Measurements from ENCODE around the gene REM2.

DNA sequence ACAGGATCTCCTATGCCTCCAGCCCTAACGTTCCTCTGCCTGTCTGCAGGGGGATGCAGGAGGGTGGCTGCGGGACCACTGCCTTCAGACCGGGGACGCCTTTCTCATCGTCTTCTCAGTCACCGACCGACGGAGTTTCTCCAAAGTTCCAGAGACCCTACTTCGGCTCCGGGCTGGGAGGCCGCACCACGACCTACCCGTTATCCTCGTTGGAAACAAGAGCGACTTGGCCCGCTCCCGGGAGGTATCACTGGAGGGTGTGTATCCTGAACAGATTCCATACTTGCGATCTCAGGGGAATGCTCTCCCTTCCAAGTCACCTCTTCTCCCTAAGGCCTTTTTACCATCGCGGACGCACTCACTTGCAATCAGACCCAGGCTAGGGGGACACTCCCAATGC, 3.0 kb downstream of the REM2 start:
- no peak for TF ChIP-seq CTCF (IDR thresholded peaks at IDR 0.05; ENCODE audit: low read depth, low read length)
- no peak for TF ChIP-seq POLR2A (IDR thresholded peaks at IDR 0.05; ENCODE audit: extremely low read depth, insufficient read length)

Measured in NB4 (cell line).